Esophagus muscularis mucosa (tissue), 4 donors: ENCODE data around the gene PPP1R14C.

Experiments used
- EP300 ChIP-seq: sonication (generic); formaldehyde crosslinking; IDR thresholded peaks from one replicate; pipeline ENCODE4 v1.6.1; 2017; ENCODE audit warnings: antibody characterized with exemption
- POLR2A ChIP-seq: fragments of 450-650 bp; IDR thresholded peaks from one replicate; pipeline ENCODE4 v1.6.1; 2017; ENCODE audit warnings: antibody characterized with exemption, moderate library complexity, mild to moderate bottlenecking, low read depth
- POLR2AphosphoS5 ChIP-seq, 2 donors: sonication (generic); formaldehyde crosslinking; IDR thresholded peaks; one replicate each; pipeline ENCODE4 v1.6.1; 2017; ENCODE audit warnings: antibody characterized with exemption in 2 of 2
- TF ChIP-seq, protein P1 (sequence below), 3 experiments: fragments of 200-600 bp in 2 of 3; fragments of 450-650 bp in 1 of 3; sonication (generic) in 2 of 3; IDR thresholded peaks; one replicate each; pipeline ENCODE4 v1.5.1; 2017 to 2019; ENCODE audit warnings: antibody characterized with exemption in 3 of 3, mild to moderate bottlenecking in 2 of 3, moderate library complexity in 1 of 3

DNA sequence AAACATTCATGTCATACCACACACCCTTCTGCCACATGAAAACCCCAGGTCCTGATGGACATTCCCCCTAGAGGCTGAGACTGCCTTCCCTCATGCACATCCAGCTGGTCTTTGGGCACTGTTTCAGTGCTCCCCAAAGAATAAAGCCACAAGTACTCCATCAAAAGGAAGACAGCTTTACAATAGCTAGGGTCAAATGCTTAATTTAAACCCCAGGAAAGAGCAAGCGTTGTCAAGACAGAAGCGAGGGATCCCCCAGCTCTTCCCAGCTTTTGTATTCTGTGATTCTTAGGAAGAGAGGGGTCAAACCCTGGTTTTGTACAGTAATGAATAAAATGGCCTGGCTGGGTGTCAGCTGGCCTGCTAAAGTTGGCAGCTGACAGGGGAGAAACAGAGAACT lies 143.6 kb downstream of the PPP1R14C start:
- TF ChIP-seq POLR2AphosphoS5 (IDR thresholded peaks at IDR 0.05) (no peak), POLR2A (no peak), EP300 (no peak)
- TF ChIP-seq, protein P1, sequence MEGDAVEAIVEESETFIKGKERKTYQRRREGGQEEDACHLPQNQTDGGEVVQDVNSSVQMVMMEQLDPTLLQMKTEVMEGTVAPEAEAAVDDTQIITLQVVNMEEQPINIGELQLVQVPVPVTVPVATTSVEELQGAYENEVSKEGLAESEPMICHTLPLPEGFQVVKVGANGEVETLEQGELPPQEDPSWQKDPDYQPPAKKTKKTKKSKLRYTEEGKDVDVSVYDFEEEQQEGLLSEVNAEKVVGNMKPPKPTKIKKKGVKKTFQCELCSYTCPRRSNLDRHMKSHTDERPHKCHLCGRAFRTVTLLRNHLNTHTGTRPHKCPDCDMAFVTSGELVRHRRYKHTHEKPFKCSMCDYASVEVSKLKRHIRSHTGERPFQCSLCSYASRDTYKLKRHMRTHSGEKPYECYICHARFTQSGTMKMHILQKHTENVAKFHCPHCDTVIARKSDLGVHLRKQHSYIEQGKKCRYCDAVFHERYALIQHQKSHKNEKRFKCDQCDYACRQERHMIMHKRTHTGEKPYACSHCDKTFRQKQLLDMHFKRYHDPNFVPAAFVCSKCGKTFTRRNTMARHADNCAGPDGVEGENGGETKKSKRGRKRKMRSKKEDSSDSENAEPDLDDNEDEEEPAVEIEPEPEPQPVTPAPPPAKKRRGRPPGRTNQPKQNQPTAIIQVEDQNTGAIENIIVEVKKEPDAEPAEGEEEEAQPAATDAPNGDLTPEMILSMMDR (IDR thresholded peaks at IDR 0.05): no peak
